Esophagus (tissue), 2 donors: ENCODE results near the gene NUDT7. TPM values are rescaled to one million over a fixed set of nuclear protein-coding genes. Genes with fewer than 3 reads are reported as not detected.
A peak's percentile ranks its signal among the peaks of the same experiment; 100 is the strongest.

Source experiments
- H3K27ac ChIP-seq, 2 donors: one replicate each; pipeline ENCODE4 v1.5.1; 2013; ENCODE audit warnings: low read depth in 2 of 2, mild to moderate bottlenecking in 2 of 2, inconsistent platforms in 1 of 2, low read length in 1 of 2, moderate library complexity in 1 of 2
- H3K27me3 ChIP-seq, 2 donors: one replicate each; pipeline ENCODE4 v1.6.1; 2013; ENCODE audit warnings: low read length in 2 of 2, control low read depth in 1 of 2, mild to moderate bottlenecking in 1 of 2; ENCODE audit not compliant: insufficient read depth in 2 of 2, control insufficient read depth in 1 of 2
- H3K36me3 ChIP-seq, 2 donors: one replicate each; pipeline ENCODE4 v1.6.1; 2013; ENCODE audit warnings: low read length in 1 of 2; ENCODE audit not compliant: control insufficient read depth in 2 of 2, insufficient read depth in 2 of 2
- H3K4me1 ChIP-seq, 2 donors: one replicate each; pipeline ENCODE4 v1.6.1; 2013; ENCODE audit warnings: low read length in 1 of 2; ENCODE audit not compliant: control insufficient read depth in 2 of 2, insufficient read depth in 2 of 2
- H3K4me3 ChIP-seq, 2 donors: one replicate each; pipeline ENCODE4 v1.5.1; 2013; ENCODE audit warnings: low read length in 2 of 2, mild to moderate bottlenecking in 2 of 2, low read depth in 1 of 2, moderate library complexity in 1 of 2
- H3K9me3 ChIP-seq, 2 donors: one replicate each; pipeline ENCODE4 v1.6.1; 2013; ENCODE audit warnings: mild to moderate bottlenecking in 2 of 2, low read depth in 1 of 2, low read length in 1 of 2, moderate library complexity in 1 of 2; ENCODE audit not compliant: control insufficient read depth in 2 of 2, insufficient read depth in 1 of 2
- WGBS, 2 donors: extraction: QIAGEN DNeasy Blood & Tissue Kit; methylation state at CpG; one replicate each; pipeline ENCODE4 v1.1.7; 2013; 5-methylcytosine and 5-hydroxymethylcytosine counted together
- polyA plus RNA-seq, 2 donors: library from polyadenylated mRNA; stranded (reverse); fragments of 200-250 nt; gene quantifications; one replicate each; pipeline ENCODE4 v1.2.3, GENCODE V29; 2013
- donor health status: healthy with polysubstance abuse.
- donor health status: Bipolar disorder and iron deficiency.

Gene NUDT7
- polyA plus RNA-seq, 2 donors = 6.5 to 6.6 TPM

DNA sequence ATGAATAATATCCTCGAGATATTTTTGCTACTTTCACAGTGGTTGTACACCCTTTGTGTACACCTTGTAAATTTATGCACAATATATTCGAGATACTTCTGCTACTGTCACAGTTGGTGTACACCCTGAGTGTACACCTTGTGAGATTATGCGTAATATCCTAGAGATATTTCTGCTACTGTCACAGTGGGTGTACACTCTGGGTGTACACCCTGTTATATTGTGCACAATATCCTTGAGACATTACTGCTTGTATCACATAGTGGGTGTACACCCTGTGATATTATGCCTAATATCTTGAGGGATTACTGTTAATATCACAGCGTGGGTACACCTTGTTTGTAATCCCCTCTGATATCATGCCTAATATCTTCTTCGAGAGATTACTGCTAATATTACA, 7.2 kb upstream of the NUDT7 start:
- no peaks in the 10 kb centered on the region for H3K36me3 ChIP-seq
- no peak overlapping the region for H3K4me3 ChIP-seq
- no peak overlapping the region for H3K27ac ChIP-seq
- WGBS, 2 donors = 85 to 86% methylated on average over 5 of the region's 5 CpGs
- no peaks in the 10 kb centered on the region for H3K9me3 ChIP-seq
- no peaks in the 10 kb centered on the region for H3K27me3 ChIP-seq
- H3K4me1 ChIP-seq = no peaks in the 10 kb centered on the region

DNA sequence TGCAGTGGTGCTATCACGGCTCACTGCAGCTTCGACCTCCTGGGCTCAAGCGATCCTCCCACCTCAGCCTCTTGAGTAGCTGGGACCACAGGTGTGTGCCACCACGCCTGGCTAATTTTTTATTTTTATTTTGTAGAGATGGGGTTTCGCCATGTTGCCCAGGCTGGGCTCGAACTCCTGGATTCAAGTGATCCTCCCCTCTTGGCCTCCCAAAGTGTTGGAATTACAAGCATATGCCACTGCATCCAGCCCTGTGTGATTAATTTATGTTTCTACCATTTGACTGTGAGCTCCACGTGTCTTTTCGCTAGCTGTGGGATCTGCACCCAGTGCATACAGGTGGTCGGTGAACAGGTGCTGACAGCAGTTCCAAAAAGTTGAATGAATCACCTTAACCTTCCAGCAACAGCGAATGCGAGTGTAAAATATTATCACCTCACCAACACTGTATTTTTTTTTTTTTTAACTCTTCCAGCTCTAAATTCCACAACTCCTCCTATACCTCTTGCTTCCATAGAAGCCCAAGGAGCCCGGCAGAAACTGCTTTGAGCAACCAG, 484 bp upstream of the NUDT7 start:
- WGBS, 2 donors = 54 to 56% methylated on average over 12 of the region's 12 CpGs
- H3K27ac ChIP-seq = no peak overlapping the region
- H3K4me1 ChIP-seq = peaks cover 0 to 3% of the 10 kb centered on the region in 2 donors
- H3K4me3 ChIP-seq = peak overlapping the region in 1 of 2 donors; percentile 24
- H3K36me3 ChIP-seq = no peaks in the 10 kb centered on the region
- no peaks in the 10 kb centered on the region for H3K27me3 ChIP-seq
- H3K9me3 ChIP-seq = no peaks in the 10 kb centered on the region

DNA sequence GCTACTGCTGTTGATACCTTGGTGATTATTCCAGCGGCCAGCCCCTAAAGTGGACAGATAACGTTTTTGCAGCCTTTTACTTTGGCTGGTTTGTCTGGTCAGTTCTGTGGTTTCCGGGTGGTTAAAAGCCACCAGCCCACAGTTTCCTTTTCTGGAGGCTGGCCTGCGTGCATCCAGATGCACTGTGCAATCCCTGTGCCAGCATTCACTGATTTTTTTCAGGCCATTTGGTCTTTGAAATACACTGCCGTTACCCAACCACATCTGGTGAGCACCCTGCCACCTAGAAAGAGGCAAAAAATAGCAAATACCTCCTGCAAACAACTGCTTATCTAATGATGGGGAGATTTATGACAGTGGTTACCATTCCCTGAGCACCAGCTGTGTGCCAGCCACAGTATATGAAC, 797 bp downstream of the NUDT7 start:
- 3 to 4% methylated on average over 5 of the region's 5 CpGs for WGBS, 2 donors
- Histone ChIP-seq H3K27ac (peak overlapping the region in 1 of 2 donors; percentile 82), H3K27me3 (no peaks in the 10 kb centered on the region), H3K4me1 (peaks cover 0 to 3% of the 10 kb centered on the region in 2 donors), H3K9me3 (no peaks in the 10 kb centered on the region), H3K36me3 (no peaks in the 10 kb centered on the region), H3K4me3 (peak overlapping the region; percentile 71 to 90)

DNA sequence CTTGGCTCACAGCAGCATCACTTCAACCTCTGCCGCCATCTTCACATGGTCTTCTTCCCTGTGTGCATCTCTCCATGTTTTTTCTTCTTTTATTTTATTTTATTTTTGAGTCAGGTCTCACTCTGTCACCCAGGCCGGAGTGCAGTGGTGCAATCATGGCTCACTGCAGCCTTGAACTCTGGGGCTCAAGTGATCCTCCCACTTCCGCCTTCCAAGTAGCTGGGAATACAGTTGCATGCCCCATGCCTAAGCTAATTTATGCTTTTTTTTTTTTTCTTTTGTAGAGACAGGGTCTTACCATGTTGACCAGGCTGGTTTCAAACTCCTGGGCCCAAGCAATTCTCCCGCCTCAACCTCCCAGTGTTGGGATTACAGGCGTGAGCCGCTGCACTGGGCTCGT, 1.9 kb downstream of the NUDT7 start:
- Histone ChIP-seq H3K4me1 (peaks cover 0 to 3% of the 10 kb centered on the region in 2 donors), H3K27ac (no peak overlapping the region), H3K9me3 (no peaks in the 10 kb centered on the region), H3K4me3 (no peak overlapping the region), H3K27me3 (no peaks in the 10 kb centered on the region), H3K36me3 (no peaks in the 10 kb centered on the region)
- WGBS, 2 donors = 96 to 98% methylated on average over 7 of the region's 7 CpGs

DNA sequence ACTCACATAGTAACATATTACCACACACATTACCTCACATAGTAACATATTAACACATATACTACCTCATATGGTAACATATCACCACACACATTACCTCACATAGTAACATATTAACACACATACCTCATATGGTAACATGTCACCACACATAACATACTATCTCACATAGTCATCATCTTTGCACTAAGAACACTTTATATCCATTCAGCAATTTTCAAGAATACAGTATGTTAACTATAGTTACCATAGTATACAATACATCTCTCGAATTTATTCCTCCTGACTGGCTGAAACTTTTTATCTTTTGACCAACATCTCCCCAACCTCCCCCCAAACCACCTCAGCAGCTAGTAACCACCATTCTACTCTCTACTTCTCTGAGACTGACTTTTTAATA, 7.6 kb downstream of the NUDT7 start:
- no peaks in the 10 kb centered on the region for H3K4me1 ChIP-seq
- no peak overlapping the region for H3K4me3 ChIP-seq
- H3K9me3 ChIP-seq = no peaks in the 10 kb centered on the region
- H3K27ac ChIP-seq = no peak overlapping the region
- 0 to 11% methylated on average over 1 of the region's 1 CpG for WGBS, 2 donors
- no peaks in the 10 kb centered on the region for H3K36me3 ChIP-seq
- H3K27me3 ChIP-seq = no peaks in the 10 kb centered on the region

DNA sequence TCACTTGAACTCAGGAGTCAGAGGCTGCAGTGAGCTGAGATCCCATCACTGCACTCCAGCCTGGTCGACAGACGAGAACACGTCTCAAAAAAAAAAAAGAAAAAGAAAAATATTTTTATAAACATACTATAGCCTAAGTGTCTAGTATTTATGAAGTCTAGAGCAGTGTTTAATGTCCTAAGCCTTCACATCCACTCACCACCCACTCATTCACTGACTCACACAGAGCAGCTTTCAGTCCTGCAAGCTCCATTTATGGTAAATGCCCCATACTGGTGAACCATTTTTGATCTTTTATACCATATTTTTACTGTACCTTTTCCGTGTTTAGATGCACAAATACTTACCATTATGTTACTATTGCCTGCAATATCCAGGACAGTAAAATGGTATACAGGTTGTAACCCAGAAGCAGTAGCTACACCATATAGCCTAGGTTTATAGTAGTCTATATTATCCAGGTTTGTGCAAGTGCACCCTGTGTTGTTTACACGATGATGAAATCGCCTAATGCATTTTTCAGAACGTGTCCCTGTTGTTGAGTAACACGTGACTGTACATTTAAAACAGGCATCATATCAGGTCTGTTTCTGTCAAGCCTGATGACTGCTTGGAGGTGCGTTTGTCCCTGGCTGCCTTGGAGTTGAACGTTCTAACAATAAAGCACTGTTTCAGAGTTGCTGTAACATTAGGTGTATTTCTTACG, 10.1 kb downstream of the NUDT7 start:
- WGBS, 2 donors = 73 to 79% methylated on average over 11 of the region's 11 CpGs

DNA sequence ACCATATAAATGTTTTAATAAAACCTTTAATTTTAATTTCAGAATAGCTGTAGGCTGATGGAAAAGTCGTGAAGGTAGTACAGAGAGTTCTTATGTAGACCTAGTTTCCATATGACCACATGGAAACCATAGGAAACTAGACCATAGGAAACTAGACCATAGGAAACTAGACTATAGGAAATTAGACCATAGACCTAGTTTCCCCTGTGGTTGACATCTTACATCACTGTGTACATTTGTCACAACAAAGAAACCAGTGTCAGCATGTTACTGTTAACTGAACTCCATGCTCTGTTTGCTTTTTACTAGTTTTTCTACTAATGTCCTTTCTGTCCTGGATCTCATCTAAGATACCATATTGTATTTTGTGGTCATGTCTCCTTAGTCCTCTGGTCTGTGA, 14.6 kb downstream of the NUDT7 start:
- H3K36me3 ChIP-seq = no peaks in the 10 kb centered on the region
- WGBS, 2 donors = 64 to 73% methylated on average over 1 of the region's 1 CpG
- H3K27ac ChIP-seq = no peak overlapping the region
- no peak overlapping the region for H3K4me3 ChIP-seq
- H3K4me1 ChIP-seq = no peaks in the 10 kb centered on the region
- H3K9me3 ChIP-seq = no peaks in the 10 kb centered on the region
- no peaks in the 10 kb centered on the region for H3K27me3 ChIP-seq

More for the DNA sequence above, 10.1 kb downstream of the NUDT7 start:
- no peaks in the 10 kb centered on the region for H3K9me3 ChIP-seq
- H3K36me3 ChIP-seq = no peaks in the 10 kb centered on the region
- H3K27ac ChIP-seq = no peak overlapping the region
- no peaks in the 10 kb centered on the region for H3K4me1 ChIP-seq
- no peaks in the 10 kb centered on the region for H3K27me3 ChIP-seq
- no peak overlapping the region for H3K4me3 ChIP-seq

DNA sequence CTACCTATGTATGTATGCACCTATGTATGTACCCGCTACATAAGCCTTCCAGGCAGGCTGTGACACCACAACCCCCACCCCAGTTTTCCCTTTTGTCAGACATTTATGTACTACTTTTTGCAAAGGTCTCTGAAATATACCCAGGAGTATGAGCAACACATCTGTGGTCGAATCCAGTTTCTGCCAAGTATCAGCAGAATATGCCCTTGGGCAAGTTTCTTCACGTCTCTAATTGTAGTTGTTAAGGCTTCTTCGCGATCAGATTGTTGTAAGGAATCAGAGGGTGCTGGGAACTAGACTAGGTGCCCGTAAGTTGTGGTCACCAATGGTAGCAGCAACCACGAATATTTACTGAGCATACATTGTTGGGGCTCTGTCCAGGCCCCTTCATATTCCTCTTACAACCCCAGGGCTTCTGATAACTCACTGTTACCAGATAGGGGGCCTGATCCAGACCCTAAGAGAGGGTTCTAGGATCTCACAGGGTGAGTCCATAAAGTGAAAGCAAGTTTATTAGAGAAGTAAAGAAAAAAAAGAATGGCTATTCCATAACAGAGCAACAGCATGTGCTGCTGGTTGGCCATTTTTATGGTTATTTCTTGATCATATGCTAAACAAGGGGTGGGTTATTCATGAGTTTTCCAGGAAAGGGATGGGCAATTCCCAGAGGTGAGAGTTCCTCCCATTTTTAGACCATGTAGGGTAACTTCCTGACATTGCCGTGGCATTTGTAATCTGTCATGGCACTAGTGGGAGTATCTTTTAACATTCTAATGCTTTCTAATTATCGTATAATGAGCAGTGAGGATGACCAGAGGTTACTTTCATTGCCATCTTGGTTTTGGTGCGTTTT, 16.6 kb downstream of the NUDT7 start:
- Histone ChIP-seq H3K9me3 (no peaks in the 10 kb centered on the region), H3K36me3 (no peaks in the 10 kb centered on the region), H3K4me3 (no peak overlapping the region), H3K27me3 (no peaks in the 10 kb centered on the region), H3K4me1 (no peaks in the 10 kb centered on the region), H3K27ac (no peak overlapping the region)
- 71 to 75% methylated on average over 10 of the region's 10 CpGs for WGBS, 2 donors

DNA sequence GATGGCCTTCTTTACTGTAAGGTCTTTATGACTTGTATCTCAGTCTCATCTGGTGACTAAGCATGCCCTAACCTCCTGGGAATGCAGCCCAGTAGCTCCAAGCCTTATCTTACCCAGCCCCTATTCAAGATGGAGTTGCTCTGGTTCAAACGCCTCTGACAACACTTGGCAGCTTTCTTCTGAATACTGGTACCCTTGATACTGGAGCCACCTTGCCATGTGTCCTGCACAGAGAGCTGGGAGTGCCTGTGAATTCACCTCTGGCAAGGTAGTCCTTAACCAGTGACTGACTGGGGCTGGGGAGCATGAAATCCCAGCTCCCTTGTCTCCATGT, 17.2 kb downstream of the NUDT7 start:
- Histone ChIP-seq H3K4me3 (no peak overlapping the region), H3K27ac (no peak overlapping the region), H3K4me1 (no peaks in the 10 kb centered on the region), H3K27me3 (no peaks in the 10 kb centered on the region), H3K9me3 (no peaks in the 10 kb centered on the region), H3K36me3 (no peaks in the 10 kb centered on the region)
- WGBS, 2 donors = 52 to 73% methylated on average over 1 of the region's 1 CpG
